Activated CD8-positive, alpha-beta memory T cell treated with anti-CD3 and anti-CD28 coated beads for 1 hour (primary cell): Measurements from ENCODE around the gene CCM2.
"Not testable (repeated sequence)": the region's sequence is repeated elsewhere in the genome, so short reads cannot be mapped to it uniquely, and the experiment has no call there.

Source experiments
- DNase-seq, 2 donors: peaks; one replicate each; pipeline ENCODE4 v3.0.0-alpha.2; 2020; ENCODE audit warnings: low read depth in 1 of 2; ENCODE audit errors: extremely low read depth in 1 of 2

The CCM2 gene

GRCh38 chr7:45098983-45099839 lies 99.2 kb downstream of the CCM2 start:
- no peak for DNase-seq

DNA sequence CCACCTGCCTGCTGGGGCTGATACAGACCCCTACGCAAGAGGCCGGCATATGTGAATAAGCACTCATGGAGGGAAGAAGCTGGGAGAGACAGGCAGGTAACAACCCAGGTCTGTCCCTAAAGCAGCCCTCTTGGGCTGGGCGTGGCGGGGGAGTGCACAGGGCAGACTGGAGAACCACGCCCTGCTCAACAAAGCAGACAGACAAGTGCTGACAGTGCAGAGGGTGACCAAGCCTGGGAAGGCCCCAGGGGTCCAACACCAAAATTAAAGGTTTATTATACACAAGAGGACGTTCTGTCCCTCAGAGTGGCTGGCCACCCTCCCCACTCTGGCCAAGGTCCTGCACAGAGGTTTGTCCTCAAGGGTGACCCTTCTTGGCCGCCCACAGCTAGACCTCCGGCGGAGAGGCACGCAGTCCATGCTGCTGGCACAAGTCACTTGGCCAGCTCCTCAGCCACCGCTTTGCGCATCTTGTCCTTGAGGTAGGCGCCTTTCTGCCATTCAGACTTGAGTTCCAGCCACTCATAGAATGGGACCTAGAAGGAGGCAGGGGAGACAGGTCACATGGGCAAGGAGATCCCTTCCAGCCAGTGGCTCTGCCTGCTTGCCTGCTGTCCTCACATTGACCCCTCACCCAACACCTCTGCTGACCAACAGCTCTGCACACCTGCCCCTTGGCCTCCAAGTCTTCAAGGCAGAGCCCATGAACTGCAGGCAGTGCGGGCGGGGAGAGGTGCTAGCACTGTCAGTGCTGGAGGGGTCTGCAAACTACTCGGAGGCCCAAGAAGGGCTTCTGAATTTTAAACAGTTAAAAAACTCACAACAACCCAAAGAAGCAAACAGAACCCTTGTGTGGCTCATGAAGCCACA lies 100.1 kb downstream of the CCM2 start:
- DNase-seq: no peak

- DNase-seq: no peak
These were observed 100.9 kb downstream of the CCM2 start for GRCh38 chr7:45100761-45101480.

DNA sequence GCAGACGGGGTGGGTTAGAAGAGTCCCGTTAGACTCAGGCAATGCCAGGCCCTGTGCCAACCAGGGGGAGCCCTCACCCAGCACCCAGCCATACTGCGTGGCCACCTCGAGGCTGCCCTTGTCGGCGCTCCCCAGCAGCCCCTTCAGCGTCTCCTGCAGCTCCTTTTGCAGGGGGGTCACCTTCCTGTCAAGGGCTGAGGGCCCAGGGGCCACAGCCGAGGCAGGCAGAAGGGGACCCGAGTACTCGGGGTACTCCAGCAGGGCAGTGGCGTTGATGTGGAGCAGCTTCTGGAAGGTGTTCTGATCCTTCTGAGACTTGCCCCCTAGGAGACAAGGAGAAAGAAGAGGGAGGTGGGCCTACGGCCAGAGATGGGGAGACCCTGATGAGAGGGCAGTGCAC lies 101.7 kb downstream of the CCM2 start:
- DNase-seq: no peak

DNA sequence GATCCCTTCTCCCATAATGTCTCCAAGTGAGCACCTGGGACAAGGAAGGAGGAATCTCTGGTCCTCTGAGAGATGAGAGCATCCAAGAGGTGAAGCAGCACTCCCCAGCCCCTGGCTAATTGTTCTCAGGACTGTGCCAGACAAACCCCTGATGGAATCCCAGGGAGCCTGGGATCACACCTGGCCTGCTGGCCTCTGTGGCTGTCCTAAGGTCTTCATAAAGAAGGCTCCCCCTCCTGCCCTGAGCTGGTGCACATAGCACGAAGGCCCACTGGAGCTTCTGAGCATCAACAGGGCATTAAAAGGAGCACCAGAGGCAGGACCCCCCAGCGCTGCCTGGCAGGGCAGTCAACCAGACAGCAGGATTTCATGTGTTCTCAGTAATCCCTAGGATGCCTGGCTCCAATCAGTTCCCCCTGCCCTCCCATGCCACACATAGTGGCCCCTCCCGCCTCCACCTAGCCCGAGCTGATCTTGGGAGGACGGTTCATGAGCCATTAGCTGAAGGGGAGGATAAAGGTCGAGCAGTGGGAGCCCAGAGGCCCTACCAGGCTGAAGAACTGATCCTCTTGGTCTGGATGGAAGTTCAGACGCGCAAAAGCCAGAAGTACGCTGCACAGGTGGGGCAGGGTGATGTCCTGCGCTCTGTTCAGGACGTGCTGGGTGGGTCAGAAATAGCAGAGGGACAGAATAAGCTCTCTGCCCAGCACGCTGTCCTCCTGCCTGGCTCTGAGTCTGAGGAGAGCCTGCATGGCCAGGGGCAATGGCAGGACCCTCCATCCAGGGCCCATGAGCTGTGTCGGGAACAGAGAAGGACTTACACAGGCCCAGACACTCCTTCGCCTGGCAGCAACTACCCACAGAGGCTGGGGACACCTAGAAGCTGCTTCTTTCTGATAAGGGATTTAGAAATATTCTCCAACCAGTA lies 103.0 kb downstream of the CCM2 start:
- DNase-seq: no peak

GRCh38 chr7:45103958-45104843 lies 104.2 kb downstream of the CCM2 start:
- no peak for DNase-seq

DNA sequence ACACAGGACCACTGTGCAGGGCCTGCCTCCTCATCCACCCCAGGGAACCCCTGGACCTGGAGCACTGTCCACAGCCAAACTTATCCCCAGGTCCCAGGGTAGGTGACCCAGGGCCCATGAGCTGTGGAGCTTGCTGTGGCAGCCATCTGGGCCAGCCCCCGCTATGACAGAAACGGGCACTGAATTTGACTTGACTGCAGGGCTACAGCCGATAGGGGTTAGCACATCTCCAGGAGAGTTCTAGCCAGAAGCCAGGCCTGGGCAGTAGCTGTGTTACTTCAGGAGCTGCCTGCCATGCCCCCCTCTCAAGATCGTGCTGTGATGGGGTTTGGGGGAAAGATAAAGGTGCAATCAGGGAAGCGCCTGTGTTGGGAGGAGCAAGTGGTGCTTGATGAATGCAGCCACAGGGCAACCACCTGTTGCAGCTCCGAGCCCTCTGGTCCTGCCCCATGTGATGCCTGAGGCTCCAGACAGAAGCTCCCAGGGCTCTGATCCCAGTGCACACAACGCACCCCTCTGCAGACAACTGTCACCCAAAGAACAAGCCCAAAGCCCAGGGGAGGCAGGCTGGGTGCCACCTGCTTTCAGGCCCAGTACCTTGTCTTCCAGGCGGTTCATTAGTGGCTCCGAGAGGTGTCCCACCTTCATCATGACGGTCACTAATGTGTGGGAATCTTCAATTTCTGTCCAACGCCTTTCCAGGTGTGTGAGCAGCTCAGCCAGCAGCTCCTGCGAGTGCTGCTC lies 105.0 kb downstream of the CCM2 start:
- no peak for DNase-seq

DNA sequence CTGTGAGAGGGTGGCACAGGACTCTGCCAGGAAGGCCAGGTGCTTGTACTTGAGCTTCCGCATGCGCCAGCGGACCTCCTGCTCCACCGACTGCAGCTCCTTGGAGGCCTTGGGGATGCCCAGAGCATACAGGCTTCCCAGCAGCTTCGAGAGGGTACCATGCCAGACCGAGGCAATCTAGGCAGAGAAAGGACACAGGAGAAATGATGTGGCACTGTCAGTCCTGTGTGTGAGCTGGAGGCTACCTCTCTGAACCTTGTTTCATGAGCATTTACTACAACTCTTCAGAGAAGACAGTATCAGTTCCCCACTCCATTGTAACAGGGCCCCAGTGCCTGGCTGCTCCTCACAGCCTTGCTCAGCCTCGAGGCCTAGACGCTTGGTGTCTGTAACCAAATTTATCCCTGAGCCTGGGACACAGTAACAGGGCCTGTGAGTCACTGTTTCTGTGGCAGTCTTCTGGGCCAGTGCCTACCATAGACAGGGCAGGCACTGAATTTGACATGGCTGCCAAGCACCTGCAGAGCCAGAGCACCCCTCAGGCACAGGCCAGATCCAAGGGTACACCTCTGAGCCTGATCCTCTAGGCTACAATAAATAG lies 105.7 kb downstream of the CCM2 start:
- DNase-seq: no peak

DNA sequence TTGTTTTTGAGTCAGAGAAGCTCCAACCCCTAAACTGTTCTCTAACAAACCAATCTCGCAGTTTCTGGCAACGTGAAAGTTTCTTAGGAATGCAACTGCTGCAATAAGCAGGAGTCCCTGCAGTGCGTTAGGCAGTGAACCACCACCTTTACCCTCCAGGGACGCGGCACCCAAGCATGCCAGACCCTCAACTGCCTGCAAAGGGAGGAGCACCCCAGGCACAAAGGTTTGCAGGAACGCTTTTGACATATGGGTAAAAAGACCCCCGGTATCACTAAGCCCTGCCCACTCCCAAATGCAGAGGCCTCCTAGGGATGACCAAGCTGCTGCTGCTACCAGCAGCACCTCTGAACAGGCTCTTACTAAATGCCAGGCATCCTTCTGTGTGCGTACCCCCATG lies 106.8 kb downstream of the CCM2 start:
- DNase-seq: no peak

- no peak for DNase-seq
These were observed 107.4 kb downstream of the CCM2 start for GRCh38 chr7:45107356-45107755.

DNA sequence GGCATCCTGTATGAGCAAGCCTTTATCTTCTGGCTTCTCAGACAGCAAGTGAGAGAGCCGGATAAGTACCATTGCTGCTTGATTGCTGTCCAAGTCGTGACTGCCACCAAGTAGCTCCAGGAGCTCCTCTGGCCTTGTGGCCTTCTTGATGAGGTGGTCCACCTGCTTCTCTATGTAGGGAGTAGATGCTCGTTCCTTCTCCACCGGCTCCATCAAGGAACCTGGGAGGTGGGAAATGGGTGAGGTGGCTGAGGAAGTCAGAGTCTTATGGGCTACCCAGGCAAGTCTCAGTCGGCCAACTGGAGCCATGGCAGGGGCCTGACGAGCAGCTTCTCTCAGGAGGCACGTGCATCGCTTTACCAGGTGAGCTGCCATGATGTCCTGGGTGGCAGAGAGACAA lies 108.9 kb downstream of the CCM2 start:
- no peak for DNase-seq

GRCh38 chr7:45111298-45112223 lies 111.6 kb downstream of the CCM2 start, which contains the start of gene TBRG4:
TSS of gene TBRG4 (minus strand) at chr7:45111697. CDS start at chr7:45109237, 2,460 bp downstream.
- DNase-seq: peak; percentile 83 to 92

DNA sequence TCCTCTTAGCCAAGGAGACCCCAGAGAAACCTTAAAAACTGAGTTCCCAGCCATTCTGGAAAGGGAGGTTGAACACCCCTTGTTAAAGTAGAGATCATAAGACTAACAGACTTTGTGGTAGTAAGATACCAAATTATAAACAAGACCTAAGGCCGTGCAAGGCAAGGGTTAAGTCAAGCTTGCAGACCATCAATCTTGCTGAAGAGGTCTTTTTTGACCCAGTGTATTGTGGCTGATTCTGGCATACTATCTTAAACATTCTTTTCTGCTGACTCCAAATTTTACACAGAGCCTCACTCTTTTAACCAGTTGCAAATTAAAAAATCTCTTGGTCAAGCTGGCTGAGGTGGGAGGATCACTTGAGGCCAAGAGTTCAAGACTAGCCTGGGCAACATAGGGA lies 112.6 kb downstream of the CCM2 start:
- DNase-seq: no peak

DNA sequence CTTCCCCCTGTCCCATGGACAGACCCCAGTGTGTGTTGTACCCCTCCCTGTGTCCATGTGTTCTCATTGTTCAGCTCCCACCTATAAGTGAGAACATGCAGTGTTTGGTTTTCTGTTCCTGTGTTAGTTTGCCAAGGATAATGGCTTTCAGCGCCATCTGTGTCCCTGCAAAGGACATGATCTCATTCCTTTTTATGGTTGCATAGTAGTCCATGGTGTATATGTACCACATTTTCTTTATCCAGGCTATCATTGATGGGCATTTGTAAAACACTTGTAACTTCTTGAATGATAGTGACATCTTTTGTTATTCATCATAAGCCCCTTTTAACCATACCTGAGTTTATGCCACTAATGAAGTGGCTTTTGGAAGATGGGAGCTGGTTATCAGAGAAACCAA lies 114.3 kb downstream of the CCM2 start:
- not testable (repeated sequence) for DNase-seq

DNA sequence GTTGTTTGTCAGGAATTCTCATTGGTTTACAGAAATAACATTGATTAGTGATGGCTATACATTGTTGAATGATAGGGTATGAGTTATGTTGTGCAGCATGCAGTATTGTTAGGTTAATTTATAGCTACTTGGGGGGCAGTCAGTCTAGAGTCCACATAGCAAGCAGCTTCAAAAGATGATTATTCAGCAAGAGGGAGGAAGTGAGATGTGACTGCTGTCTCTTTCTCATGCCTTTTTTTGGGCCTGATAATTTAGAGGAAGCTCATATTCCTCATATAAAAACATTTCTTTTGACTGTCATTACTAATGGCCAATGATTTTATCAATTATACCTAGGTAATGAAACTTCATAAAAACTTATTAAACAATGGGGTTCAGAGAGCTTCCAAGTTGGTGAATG lies 114.9 kb downstream of the CCM2 start:
- no peak for DNase-seq

DNA sequence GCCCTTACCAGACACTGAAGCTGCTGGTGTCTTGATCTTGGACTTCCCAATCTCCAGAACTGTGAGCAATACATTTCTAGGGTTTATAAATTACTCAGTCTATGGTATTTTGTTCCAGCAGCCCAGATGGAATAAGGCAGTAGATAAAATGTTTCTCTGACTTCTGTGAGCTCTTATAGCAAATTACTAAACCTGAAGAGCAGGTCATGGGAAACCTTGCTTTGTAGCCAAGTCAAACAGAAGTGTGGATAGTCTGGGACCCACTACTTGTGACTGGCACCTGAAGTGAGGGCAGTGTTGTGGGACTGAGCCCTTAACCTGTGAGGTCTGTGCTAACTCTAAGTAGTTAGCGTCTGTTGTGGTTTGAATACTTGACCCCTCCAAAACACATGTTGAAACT lies 116.0 kb downstream of the CCM2 start:
- no peak for DNase-seq

DNA sequence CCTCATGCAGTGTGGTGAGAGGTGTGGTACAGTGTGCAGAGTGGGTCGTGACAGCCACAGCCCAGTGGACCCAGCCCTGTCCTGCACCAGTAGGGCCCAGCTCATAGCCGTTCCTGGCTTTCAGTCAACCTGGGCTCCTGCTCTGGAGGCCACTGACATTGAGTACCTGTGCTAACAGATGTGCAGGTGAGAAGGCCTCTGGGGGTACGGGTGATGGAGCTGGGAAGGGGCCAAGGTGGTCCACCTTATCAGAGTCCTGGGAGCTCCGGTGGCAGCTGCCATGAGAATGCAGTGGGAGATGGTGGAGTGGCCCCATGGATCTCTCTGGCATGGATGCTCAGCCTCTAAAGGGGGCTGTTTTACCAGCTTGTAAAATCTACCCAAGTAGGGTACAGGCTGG lies 117.6 kb downstream of the CCM2 start:
- no peak for DNase-seq
